Measurements from ENCODE around the gene LENG8.
"Not testable (repeated sequence)": the region's sequence is repeated elsewhere in the genome, so short reads cannot be mapped to it uniquely, and the experiment has no call there.

Gene LENG8

DNA sequence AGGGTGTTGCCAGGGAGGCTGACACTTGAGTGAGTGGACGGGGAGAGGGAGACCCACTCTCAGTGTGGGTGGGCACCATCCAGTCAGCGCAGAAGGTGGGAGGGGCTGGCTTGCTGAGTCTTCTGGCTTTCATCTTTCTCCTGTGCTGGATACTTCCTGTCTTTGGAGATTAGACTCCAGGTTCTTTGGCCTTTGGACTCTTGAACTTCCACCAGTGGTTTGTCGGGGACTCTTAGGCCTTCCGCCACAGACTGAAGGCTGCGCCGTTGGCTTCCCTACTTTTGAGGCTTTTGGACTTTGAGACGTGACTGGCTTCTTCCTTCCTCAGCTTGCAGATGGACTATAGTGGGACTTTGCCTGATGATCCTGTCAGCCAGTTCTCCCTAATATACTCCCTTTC lies 4.3 kb upstream of the LENG8 start:
- no peak for DNase-seq (ENCODE audit: low spot score)

DNA sequence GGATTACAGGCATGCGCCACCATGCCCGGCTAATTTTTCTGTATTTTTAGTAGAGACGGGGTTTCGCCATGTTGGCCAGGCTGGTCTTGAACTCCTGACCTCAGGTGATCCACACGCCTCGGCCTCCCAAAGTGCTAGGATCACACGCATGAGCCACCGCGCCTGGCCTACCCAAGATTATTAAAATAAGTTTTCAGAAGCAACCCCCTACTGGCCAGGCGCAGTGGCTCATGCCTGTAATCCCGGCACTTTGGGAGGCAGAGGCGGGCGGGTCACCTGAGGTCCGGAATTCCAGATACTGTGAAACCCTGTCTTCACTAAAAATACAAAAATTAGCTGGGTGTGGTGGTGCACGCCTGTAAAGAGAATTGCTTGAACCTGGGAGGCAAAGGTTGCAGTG lies 2.6 kb upstream of the LENG8 start:
- not testable (repeated sequence) for DNase-seq (ENCODE audit: low spot score)

DNA sequence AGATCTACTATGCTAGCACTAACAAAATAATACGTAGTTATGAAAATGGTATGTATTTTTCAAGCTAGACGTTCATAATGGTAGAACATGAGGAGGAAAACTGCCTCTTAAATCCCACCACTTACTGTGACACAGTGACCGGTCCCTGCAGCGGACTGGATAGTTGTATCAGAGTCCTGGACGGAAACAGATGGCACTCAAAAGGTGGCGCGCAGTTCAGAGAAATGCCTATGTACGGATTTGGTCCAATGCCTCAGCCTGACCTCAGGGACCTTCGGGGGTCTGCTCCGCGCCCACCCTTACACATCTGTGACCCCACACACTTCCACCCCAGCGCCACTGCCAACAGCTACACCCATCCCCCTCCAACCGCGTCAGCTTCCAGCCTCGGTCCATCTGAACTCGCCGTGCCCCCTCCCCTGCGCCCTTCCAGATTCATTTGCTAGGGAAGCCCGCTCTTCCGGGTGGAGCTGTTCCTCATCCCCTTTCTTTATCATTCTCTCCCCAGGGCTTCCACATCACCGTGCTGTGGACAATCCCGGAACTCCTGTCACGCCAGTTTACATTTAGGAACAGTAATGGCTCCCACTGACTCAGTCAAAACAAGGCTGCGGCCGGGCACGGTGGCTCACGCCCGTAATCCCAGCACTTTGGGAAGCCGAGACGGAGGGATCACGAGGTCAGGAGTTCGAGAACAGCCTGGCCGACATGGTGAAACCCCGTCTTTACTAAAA lies 792 bp upstream of the LENG8 start:
- no peak for DNase-seq (ENCODE audit: low spot score)

DNA sequence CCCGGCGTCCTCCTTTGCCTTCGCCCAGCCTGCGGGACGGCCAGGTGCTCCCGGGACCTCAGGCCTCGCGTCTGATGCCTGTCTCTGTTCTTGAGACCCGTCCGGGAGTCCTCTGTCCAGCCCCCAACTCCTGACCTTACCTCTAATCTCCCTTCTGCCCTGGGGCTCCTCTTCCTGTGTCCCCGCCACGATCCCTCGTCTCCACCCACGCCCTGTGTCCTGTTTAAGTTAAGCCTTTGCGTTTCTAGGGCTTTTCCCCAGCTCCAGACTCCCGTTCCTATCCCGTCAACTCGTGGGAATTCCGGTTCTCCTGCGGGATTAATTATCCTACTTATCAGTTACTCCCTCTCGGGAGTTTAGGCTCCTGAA lies 686 bp downstream of the LENG8 start:
- DNase-seq (ENCODE audit: low spot score): no peak

DNA sequence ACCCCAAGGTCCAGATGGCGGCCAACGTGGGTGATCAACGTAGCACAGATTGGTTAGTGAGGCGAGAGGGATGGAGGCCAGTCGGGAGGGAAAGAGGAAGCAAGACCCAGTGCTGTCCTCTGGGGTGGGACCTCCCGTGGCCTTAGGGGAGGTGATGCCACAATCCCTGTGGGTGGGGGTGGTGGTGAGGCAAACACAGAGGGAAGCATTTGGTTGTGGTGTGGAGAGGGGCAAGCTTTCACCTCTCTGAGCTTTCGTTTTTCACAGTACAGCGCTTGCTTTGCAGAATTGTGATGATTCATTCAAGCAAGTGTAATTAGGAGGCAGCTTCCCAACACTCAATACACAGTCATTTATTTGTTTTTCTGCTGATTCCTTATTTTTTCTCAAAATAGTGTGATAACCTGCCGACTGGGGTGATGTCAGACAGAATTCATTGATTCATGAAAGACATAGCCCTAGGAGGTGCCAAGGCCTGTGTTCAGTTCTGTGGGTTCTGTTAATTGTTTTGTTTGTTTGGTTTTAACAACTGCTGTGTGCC lies 2.4 kb downstream of the LENG8 start:
- no peak for DNase-seq (ENCODE audit: low spot score)

DNA sequence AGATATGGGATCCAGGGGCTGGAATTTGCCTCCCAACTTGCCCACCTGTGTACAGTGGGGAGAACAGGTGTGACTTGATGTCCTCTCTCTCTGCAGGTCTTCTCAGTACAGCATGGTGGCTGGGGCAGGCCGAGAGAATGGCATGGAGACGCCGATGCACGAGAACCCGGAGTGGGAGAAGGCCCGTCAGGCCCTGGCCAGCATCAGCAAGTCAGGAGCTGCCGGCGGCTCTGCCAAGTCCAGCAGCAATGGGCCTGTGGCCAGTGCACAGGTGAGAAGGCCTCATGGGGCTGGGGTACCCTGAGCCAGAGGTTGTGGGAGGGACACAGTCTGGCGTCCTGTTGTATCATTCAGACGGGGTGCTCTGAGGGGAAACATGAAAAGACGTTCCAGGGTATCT lies 3.0 kb downstream of the LENG8 start:
- DNase-seq (ENCODE audit: low spot score): no peak

DNA sequence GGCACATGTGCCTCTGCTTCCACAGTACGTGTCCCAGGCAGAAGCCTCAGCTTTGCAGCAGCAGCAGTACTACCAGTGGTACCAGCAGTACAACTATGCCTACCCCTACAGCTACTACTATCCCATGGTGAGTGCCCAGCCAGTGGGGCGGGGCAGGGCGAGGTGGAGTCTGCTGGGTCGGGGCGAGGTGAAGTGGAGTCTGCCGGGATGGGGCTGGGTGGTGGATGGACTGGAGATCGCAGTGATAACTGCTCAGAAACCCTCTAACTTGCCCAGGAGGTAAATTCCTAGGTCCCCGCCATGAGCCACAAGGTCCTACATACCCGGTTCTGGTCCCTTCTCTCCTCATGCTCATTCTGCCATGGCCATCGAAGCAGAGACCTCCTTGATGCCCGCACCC lies 3.6 kb downstream of the LENG8 start:
- no peak for DNase-seq (ENCODE audit: low spot score)

DNA sequence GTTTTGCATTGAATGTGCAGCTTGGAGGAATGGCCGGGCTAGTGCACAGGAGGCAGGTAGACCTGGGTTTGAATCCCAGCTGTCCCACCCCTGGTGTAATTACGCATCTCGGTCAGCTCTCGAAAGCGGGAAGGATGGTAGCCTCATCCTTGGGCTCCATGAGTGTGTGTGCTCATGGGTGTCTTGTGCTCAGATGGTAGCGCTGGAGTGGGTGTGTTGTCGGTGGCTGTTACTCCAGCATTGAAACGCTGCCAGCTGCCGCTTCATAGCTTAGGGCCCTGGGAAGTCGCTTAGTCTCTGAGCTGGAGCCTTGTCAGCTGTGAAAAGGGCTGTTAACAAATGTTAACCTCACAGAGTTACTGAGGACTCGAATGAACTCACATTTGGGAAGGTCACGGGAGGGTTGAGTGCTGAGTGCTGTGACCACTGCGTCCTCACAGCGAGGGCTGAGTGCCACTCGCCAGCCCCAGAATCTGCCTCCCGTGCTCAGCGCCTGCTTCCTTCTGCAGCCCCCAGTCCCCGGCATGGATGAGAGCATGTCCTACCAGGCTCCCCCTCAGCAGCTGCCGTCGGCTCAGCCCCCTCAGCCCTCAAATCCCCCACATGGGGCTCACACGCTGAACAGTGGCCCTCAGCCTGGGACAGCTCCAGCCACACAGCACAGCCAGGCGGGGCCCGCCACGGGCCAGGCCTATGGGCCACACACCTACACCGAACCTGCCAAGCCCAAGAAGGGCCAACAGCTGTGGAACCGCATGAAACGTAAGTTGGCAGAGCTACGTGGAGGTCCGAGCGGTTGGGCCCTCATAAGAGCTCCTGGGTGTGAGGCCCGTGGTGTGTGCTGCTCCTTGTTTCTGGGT lies 5.2 kb downstream of the LENG8 start:
- DNase-seq (ENCODE audit: low spot score): no peak

DNA sequence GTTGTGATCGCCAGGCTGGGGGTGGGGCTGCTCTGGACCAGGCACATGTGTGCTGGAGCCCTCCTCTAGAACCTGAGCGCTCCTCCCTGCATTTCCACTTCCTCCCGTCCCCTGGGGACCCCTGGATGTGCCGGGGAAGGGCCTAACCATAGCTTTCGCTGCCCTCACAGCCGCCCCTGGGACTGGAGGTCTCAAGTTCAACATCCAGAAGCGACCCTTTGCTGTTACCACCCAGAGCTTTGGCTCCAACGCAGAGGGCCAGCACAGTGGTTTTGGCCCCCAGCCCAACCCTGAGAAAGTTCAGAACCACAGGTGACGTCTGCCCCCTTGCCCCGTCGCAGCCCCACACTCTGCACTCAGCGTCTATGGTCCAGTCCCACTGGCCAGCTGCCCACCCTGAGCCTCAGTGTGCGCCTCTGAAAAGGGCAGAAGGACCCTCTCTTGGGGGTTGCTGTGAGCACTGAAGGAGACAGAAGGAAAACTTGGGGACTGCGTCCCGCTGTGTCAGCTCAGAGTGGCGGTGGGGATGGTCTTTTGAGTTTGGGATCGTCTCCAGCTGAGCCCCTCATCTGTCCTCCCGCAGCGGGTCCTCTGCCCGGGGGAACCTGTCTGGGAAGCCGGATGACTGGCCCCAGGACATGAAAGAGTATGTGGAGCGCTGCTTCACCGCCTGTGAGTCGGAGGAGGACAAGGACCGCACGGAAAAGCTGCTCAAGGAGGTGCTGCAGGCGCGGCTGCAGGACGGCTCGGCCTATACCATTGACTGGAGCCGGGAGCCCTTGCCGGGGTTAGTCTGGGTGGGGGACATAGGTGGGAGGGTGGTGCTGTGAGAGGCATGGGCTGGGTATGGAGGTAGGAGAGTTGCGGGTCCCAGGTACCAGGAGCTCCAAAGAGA lies 6.0 kb downstream of the LENG8 start:
- no peak for DNase-seq (ENCODE audit: low spot score)

DNA sequence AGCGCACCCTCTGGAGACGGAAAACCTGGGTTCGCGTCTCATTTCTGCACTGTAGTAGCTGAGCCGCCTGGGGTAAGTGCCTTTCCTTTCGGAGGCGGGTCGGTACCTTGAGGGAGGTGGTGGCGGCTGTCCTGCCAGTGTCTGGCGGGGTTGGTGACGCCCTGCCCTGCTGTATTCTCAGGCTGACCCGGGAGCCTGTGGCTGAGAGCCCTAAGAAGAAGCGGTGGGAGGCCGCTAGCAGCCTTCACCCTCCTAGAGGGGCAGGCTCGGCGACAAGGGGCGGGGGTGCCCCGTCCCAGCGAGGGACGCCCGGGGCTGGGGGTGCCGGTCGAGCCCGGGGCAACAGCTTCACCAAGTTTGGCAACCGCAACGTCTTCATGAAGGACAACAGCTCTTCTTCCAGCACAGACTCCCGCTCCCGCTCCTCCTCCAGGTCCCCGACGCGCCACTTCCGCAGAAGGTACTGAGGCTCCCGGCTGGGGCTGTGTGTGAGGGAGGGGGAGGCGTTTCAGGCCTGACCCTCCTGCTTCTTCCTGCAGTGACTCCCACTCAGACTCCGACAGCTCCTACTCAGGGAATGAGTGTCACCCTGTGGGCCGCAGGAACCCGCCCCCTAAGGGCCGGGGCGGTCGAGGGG lies 6.9 kb downstream of the LENG8 start:
- DNase-seq (ENCODE audit: low spot score): no peak

DNA sequence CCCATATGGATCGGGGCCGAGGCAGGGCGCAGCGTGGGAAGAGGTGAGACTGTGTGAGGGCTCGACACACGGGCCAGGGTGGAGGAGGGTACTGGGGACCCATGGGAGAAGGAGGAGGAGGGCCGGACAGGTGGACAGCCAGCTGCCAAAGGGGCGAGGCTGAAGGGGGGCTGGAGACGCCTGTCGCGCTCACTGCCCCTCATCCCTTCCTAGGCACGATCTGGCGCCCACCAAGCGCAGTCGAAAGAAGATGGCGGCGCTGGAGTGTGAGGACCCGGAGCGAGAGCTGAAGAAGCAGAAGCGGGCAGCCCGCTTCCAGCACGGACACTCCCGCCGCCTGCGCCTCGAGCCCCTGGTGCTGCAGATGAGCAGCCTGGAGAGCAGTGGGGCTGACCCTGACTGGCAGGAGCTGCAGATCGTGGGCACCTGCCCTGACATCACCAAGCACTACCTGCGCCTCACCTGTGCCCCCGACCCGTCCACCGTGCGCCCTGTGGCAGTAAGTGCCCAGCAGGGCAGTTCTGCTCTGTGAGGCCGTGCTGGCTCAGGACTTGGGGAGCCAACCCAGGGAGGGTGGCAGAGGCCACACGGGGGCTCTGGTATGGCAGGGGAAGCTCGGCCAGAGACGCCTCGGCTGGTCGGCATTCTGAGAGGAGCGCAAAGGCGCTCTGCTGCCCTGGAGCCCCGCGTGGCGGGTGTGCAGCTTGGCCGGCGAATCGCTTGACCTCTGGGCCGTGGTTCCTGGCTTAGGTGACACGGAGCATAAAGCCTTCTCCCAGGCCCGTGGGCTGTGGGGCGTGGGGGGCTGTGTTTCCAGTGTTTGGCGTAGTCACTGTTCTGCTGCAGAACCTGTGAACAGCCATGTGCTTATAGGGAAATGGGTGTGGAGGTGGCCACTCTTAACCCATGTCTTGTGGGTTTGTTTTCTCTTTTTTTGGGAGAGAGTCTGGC lies 7.7 kb downstream of the LENG8 start:
- no peak for DNase-seq (ENCODE audit: low spot score)

DNA sequence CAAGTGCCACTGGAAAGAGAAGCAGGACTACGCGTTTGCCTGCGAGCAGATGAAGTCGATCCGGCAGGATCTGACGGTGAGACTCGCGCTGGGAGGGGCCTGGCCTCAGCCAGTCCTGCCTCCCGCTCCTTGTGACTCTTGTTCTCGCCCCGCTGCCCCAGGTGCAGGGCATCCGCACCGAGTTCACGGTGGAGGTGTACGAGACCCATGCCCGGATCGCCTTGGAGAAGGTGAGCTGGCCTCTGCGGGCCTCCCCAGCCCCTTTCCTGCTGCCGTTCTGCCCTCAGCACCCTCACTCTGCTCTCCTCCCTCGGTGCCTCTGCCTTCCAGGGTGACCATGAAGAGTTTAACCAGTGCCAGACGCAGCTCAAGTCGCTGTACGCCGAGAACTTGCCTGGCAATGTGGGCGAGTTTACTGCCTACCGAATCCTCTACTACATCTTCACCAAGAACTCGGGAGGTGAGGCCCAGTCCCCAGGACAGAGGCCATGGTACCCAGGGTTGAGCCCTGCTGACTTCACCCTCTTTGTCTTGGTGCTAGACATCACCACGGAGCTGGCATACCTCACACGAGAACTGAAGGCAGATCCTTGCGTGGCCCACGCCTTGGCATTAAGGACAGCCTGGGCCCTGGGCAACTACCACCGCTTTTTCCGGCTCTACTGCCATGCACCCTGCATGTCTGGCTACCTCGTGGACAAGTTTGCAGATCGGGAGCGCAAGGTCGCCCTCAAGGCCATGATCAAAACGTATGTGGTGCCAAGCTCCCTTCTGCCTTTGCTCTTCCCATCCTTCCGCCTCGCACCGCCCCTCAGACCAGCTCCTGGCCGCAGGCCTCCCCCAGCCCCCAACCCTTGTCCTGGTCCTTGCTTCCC lies 9.0 kb downstream of the LENG8 start:
- no peak for DNase-seq (ENCODE audit: low spot score)

DNA sequence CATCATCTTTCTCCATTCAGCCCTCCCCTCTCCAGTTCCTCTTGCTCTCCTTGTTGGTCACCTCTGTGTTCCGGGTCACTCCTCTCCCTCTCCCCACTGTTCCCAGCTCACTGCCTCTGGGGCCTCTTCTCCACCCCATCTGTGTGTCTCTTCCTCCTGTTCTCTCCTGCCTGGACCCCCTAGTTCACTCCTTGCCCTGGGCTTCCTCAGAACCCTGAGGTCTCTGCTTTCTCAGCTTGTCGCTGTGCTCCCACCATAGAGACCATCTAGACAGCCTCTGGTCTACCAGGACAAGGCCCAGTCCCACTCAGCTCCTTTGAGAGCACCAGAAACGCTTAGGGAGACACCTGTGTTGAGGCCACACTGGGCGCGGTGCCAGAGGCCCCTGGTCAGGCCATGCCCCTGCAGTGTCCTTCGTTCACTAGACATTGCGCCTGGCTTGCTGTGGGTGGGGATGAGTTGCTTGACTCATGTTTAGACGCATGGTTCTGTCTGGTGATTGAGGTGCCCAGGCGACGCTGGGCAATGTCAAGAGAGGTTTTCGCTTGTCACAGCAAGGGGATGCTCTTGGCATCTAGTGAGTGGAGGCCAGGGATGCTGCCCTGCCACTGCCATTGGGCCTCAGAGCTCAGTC lies 9.8 kb downstream of the LENG8 start:
- DNase-seq (ENCODE audit: low spot score): no peak

DNA sequence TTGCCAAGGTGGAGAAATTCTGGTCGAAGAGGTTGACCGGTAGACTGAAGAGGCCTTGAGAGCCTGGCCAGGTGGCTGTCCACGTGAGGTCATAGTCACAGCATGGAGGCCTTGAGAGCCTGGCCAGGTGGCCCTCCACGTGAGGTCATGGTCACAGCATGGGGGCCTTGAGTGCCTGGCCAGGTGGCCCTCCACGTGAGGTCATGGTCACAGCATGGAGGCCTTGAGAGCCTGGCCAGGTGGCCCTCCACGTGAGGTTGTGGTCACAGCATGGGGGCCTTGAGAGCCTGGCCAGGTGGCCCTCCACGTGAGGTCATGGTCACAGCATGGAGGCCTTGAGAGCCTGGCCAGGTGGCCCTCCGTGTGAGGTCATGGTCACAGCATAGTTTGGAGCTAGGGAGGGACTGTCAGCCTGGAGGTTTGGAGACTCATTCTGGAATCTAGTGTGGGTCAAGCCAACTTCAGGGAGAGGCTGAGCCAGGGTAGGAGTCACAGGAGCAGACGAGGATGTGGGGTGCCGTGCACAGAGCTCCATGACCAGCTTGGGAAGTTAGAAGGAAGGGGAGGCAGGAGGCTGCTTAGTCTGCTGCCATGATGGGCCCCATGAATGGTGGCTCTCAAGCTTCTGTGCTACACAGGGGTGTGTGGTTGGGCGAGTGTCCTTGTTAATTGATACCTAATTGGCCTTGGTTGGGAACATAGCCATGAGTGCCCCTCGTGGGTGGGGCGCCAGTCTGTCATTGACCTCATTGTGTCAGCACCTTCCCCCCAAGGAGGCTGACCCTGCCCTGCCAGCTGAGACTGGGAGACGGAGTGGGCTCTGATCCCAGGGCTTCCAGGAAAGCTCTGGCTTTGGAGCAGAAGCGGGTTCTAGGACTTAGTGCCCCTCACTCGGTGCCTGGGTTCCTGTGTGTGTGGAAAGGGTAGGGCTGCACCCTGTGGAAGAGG lies 10.6 kb downstream of the LENG8 start:
- DNase-seq (ENCODE audit: low spot score): no peak

DNA sequence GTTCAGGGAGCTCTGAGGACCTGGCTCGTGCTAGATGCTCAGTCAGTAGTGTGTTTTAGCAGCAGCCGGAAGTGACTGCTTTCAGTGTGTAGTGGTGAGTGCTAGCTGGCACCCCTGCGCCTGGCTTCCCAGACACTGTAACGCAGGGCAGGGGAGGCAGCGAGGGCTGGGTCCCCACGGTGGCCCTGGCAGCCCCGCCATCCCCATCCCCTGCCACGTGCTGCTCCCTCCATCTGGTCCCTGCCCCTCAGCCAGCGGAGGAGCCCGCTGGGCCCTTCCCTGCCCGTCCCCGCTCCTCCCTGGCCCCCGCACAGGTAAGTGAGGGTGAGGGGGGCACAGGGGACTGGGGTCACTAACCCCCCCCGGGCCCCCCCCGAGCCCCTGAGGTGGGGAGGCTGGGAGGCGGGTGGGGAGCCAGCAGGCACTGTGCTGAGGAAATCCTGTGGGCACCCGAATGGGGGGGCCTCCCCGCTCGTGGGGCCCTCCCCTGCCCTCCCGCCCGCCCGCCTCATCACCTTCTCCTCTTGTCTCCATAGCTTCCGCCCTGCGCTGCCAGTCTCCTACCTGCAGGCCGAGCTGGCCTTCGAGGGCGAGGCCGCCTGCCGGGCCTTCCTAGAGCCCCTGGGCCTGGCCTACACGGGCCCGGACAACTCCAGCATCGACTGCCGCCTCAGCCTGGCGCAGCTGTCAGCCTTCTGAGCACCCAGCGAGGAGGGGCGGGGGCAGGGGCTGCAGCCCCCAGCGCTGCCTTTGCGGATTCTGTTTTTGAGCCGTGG lies 11.4 kb downstream of the LENG8 start:
- no peak for DNase-seq (ENCODE audit: low spot score)

DNA sequence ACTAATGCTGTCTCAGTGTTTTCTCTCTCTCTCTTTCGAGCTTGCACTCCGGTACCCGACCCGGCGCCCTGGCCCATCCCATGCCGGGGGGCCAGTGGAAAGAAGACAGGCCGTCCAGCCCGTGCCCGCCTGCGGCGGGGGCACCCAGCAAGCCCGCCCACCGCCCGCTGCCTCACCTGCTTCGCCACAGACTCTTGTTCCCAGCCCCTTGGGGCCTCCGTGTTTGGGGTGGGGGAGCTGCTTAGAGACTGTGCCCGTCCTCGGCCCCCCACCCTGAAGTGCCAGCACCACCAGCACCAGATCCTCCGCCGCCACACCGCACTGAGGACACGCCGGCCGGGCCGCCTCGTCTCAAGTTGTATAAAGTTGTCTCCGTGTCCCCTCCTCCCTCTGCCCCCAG lies 12.2 kb downstream of the LENG8 start:
- DNase-seq (ENCODE audit: low spot score): no peak

DNA sequence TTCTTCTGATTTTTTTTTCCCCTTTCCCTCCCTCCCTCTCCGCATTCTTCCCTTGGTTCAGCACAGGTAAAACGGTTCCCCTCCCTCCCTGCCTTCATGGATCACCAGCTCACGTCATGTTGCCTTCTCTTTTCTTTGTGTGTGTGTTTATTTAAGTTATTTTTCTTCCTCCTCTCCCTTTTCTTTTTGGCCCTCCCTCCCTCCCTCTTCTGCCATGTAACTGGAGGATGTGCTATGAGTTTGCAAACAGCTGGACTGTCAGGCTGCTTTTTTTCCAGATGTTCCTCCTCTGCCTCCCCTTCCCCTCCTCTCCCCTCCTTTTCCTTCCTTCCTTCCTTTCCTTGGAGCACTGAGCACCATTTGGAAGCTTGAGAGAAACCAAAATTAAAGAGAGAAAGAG lies 12.6 kb downstream of the LENG8 start:
- DNase-seq (ENCODE audit: low spot score): no peak

Data from CD4-positive, alpha-beta T cell treated with Interleukin-6 at 100 ng/mL for 8 hours (primary cell).